Kidney (tissue), 14 donors: Measurements from ENCODE around the gene PIM1. TPM values are rescaled to one million over a fixed set of nuclear protein-coding genes. Genes with fewer than 3 reads are reported as not detected.

Source experiments
- DNase-seq, 5 donors: peaks; one replicate each; pipeline ENCODE4 v3.0.0-alpha.2; 2013 to 2020
- FAIRE-seq: peaks from 2 replicates; lab custom pipeline; 2012; peaks lifted over from hg19 to GRCh38; lab: Jason Lieb, UNC
- H3K27ac ChIP-seq, 2 donors: one replicate each; pipeline ENCODE4 v1.7.0; 2013; ENCODE audit warnings: low read depth in 2 of 2, low read length in 2 of 2, inconsistent platforms in 1 of 2
- H3K27me3 ChIP-seq: one replicate; pipeline ENCODE4 v1.7.1; 2013; ENCODE audit warnings: low read length, inconsistent platforms; ENCODE audit not compliant: control insufficient read depth, insufficient read depth
- H3K36me3 ChIP-seq, 3 donors: one replicate each; pipeline versions ENCODE4 v1.7.0 to v1.7.1; 2013; ENCODE audit warnings: low read length in 3 of 3, control low read depth in 1 of 3, inconsistent platforms in 1 of 3; ENCODE audit not compliant: insufficient read depth in 3 of 3, control insufficient read depth in 2 of 3
- H3K4me1 ChIP-seq, 3 donors: one replicate each; pipeline versions ENCODE4 v1.7.0 to v1.7.1; 2013; ENCODE audit warnings: low read length in 3 of 3, inconsistent platforms in 1 of 3, low read depth in 1 of 3; ENCODE audit not compliant: control insufficient read depth in 2 of 3, insufficient read depth in 2 of 3
- H3K4me3 ChIP-seq, 3 donors: one replicate each; pipeline versions ENCODE4 v1.7.0 to v1.8.1; 2013; ENCODE audit warnings: low read length in 3 of 3, control low read depth in 1 of 3, inconsistent platforms in 1 of 3
- H3K9ac ChIP-seq, 3 donors: one replicate each; pipeline versions ENCODE4 v1.7.0 to v1.7.1; 2013; ENCODE audit warnings: low read length in 3 of 3, control low read depth in 1 of 3, inconsistent platforms in 1 of 3
- H3K9me3 ChIP-seq, 3 donors: one replicate each; pipeline versions ENCODE4 v1.7.0 to v1.7.1; 2013; ENCODE audit warnings: low read length in 3 of 3, control low read depth in 1 of 3, inconsistent platforms in 1 of 3; ENCODE audit not compliant: control insufficient read depth in 2 of 3, insufficient read depth in 1 of 3
- CTCF ChIP-seq: IDR thresholded peaks from 3 replicates; pipeline ENCODE4 v1.5.1; 2012; ENCODE audit warnings: mild to moderate bottlenecking, moderate library complexity, borderline replicate concordance; ENCODE audit not compliant: insufficient read depth; ENCODE audit errors: extremely low read depth
- intact Hi-C: fragments of 100-400 bp; cut with DNase I; formaldehyde crosslinking; loops from one replicate; pipeline ENCODE4 v1.11.1; 2022
- polyA plus RNA-seq: library from polyadenylated mRNA; stranded (reverse); fragments of 350-450 nt; fragmentation: Illumina TruSeq; extraction: RNeasy Lipid Tissue Mini Kit (QIAGEN cat#74804); gene quantifications from one replicate; pipeline ENCODE4 v1.2.3, GENCODE V29; 2014; ENCODE audit warnings: low read depth, low replicate concordance; ENCODE audit not compliant: insufficient read depth
- total RNA-seq: library from RNA; stranded (reverse); fragmentation: NEBNext Ultra II Directional; extraction: Animal tissue kit (Norgen Biotek cat#: 25700); gene quantifications from one replicate; pipeline ENCODE4 v1.2.1, GENCODE V29; 2021
- donor health status: control.
- donor health status: control.
- donor health status: control.
- donor health status: control.
- donor health status: control.
- donor health status: DM: yes; HTN: yes; CAD: no.
- donor health status: Normal renal cell carcinoma (clear cell type).

Gene PIM1
- total and polyA plus RNA-seq, 2 donors from 2014 or later, result 19.1 to 30.4 TPM

GRCh38 chr6:37174515-37175331, 4.8 kb downstream of the PIM1 start:
- no peak for FAIRE-seq
- no peak for DNase-seq
- Histone ChIP-seq H3K36me3 (peaks cover 10 to 22% (median 14%) of the 10 kb centered on the region in 3 donors), H3K27ac (no peak overlapping the region), H3K4me3 (no peak overlapping the region), H3K4me1 (peaks cover 0 to 7% (median 0%) of the 10 kb centered on the region in 3 donors), H3K9me3 (no peaks in the 10 kb centered on the region), H3K9ac (no peak overlapping the region), H3K27me3 (no peaks in the 10 kb centered on the region)
- TF ChIP-seq CTCF, result no peak
- intact Hi-C loops, result loop anchor here (10.0 kb wide), 1 partner anchor 120 kb away; no protein-coding TSS in a partner anchor

- TF ChIP-seq CTCF, result no peak
- no peak overlapping the region for H3K4me3 ChIP-seq
- H3K9ac ChIP-seq, result no peak overlapping the region
- no peaks in the 10 kb centered on the region for H3K27me3 ChIP-seq
- peaks cover 0 to 7% (median 0%) of the 10 kb centered on the region in 3 donors for H3K4me1 ChIP-seq
- intact Hi-C loops, result loop anchor here (10.0 kb wide), 1 partner anchor 121 kb away; no protein-coding TSS in a partner anchor
- DNase-seq, result no peak
- no peak for FAIRE-seq
- no peaks in the 10 kb centered on the region for H3K9me3 ChIP-seq
- H3K27ac ChIP-seq, result no peak overlapping the region
- peaks cover 10 to 22% (median 14%) of the 10 kb centered on the region in 3 donors for H3K36me3 ChIP-seq
These were observed 5.6 kb downstream of the PIM1 start for GRCh38 chr6:37175332-37176267.

- Histone ChIP-seq H3K9ac (no peak overlapping the region), H3K4me1 (peaks cover 0 to 7% (median 0%) of the 10 kb centered on the region in 3 donors), H3K9me3 (no peaks in the 10 kb centered on the region), H3K27ac (no peak overlapping the region), H3K4me3 (no peak overlapping the region), H3K27me3 (no peaks in the 10 kb centered on the region), H3K36me3 (peaks cover 10 to 22% (median 14%) of the 10 kb centered on the region in 3 donors)
- intact Hi-C loops, result loop anchor here (10.0 kb wide), 1 partner anchor 122 kb away; no protein-coding TSS in a partner anchor
- TF ChIP-seq CTCF, result no peak
- FAIRE-seq, result no peak
- DNase-seq, result no peak
These were observed 6.5 kb downstream of the PIM1 start for GRCh38 chr6:37176268-37177076.
